Caco-2 (cell line): Measurements from ENCODE around the gene UBR3. TPM values are rescaled to one million over a fixed set of nuclear protein-coding genes. Genes with fewer than 3 reads are reported as not detected.
"Not testable (repeated sequence)": the region's sequence is repeated elsewhere in the genome, so short reads cannot be mapped to it uniquely, and the experiment has no call there.

Experiments used
- BruUV-seq: library from RNA; stranded (reverse); fragments of 400-500 nt; replicated peaks from 2 replicates; lab custom pipeline; 2021; lab: Mats Ljungman, UMichigan
- CTCF ChIA-PET: fragments of 300-600 bp; sonication (Branson Sonifier 250); formaldehyde crosslinking; loops from one replicate; lab custom pipeline; 2022; ENCODE audit warnings: antibody characterized with exemption; lab: Charles Lee
- POLR2A ChIA-PET: fragments of 300-600 bp; sonication (Branson Sonifier 250); formaldehyde crosslinking; loops from one replicate; lab custom pipeline; 2022; ENCODE audit warnings: antibody characterized with exemption; lab: Charles Lee
- DNase-seq, 2 experiments: peaks; one replicate each; pipeline versions ENCODE4 v3.0.0 to v3.0.0-alpha.2; 2020 to 2022
- H3K27me3 ChIP-seq: replicated peaks from 2 replicates; pipeline ENCODE4 v1.6.0; 2011; ENCODE audit warnings: low read length; ENCODE audit not compliant: control insufficient read depth, insufficient read depth
- H3K36me3 ChIP-seq: 2 replicates; pipeline ENCODE4 v1.5.1; 2011; ENCODE audit warnings: low read length; ENCODE audit not compliant: control insufficient read depth, insufficient read depth
- H3K4me1 ChIP-seq: fragments of 250-450 bp; sonication (Bioruptor Pico); 2 replicates; pipeline ENCODE4 v1.5.1; 2020; ENCODE audit warnings: mild to moderate bottlenecking
- H3K4me3 ChIP-seq: 2 replicates; pipeline ENCODE4 v1.5.1; 2011; ENCODE audit warnings: low read depth, mild to moderate bottlenecking, control low read depth, low read length
- H3K9me3 ChIP-seq: fragments of 250-450 bp; sonication (Bioruptor Pico); 2 replicates; pipeline ENCODE4 v1.5.1; 2020; ENCODE audit warnings: mild to moderate bottlenecking, moderate library complexity
- H3K27ac Mint-ChIP-seq: one replicate; pipeline ENCODE4 v1.8.0; 2022; ENCODE audit warnings: mixed read lengths; ENCODE audit not compliant: unreplicated experiment
- H3K27me3 Mint-ChIP-seq: one replicate; pipeline ENCODE4 v1.8.0; 2022; ENCODE audit warnings: mixed read lengths; ENCODE audit not compliant: insufficient read depth, unreplicated experiment
- H3K36me3 Mint-ChIP-seq: one replicate; pipeline ENCODE4 v1.8.0; 2022; ENCODE audit warnings: mild to moderate bottlenecking, mixed read lengths; ENCODE audit not compliant: insufficient read depth, unreplicated experiment
- H3K4me1 Mint-ChIP-seq: one replicate; pipeline ENCODE4 v1.8.0; 2022; ENCODE audit warnings: low read depth, mixed read lengths; ENCODE audit not compliant: unreplicated experiment
- H3K4me3 Mint-ChIP-seq: one replicate; pipeline ENCODE4 v1.8.0; 2022; ENCODE audit warnings: mild to moderate bottlenecking, moderate library complexity, mixed read lengths; ENCODE audit not compliant: unreplicated experiment
- H3K9me3 Mint-ChIP-seq: one replicate; pipeline ENCODE4 v1.8.0; 2022; ENCODE audit warnings: mixed read lengths; ENCODE audit not compliant: unreplicated experiment
- intact Hi-C: fragments of 100-400 bp; cut with micrococcal nuclease; formaldehyde crosslinking; loops from one replicate; pipeline ENCODE4 v1.10.0; 2022; ENCODE audit not compliant: unreplicated experiment
- total RNA-seq: library from RNA; stranded (reverse); gene quantifications from 2 replicates; pipeline ENCODE4 v1.2.3, GENCODE V29; 2022
- TF ChIP-seq, protein P1 (sequence below), 2 experiments: fragments of 200-600 bp in 1 of 2; IDR thresholded peaks; 1 replicate in 1 of 2; 2 replicates in 1 of 2; pipeline versions ENCODE4 v1.5.1 to v1.8.0; 2011 to 2022; ENCODE audit warnings: antibody characterized with exemption in 1 of 2, control low read depth in 1 of 2, inconsistent platforms in 1 of 2, low read depth in 1 of 2, low read length in 1 of 2, mild to moderate bottlenecking in 1 of 2, moderate library complexity in 1 of 2; ENCODE audit not compliant: insufficient read depth in 1 of 2, severe bottlenecking in 1 of 2, unreplicated experiment in 1 of 2

Gene UBR3
- total RNA-seq, 1 experiment from 2014 or later, result 35.7 TPM

- no peak overlapping the region for H3K4me3 Mint-ChIP-seq
- no peaks in the 10 kb centered on the region for H3K27me3 Mint-ChIP-seq
- no peak for DNase-seq
- intact Hi-C loops, result no loop called here
- H3K4me1 ChIP-seq, result no peaks in the 10 kb centered on the region
- no peak overlapping the region for H3K27ac Mint-ChIP-seq
- no peaks in the 10 kb centered on the region for H3K27me3 ChIP-seq
- no TSS peak for BruUV-seq
- no peaks in the 10 kb centered on the region for H3K36me3 Mint-ChIP-seq
- ChIA-PET CTCF (no interaction called here), POLR2A (no interaction called here)
- TF ChIP-seq, protein P1, sequence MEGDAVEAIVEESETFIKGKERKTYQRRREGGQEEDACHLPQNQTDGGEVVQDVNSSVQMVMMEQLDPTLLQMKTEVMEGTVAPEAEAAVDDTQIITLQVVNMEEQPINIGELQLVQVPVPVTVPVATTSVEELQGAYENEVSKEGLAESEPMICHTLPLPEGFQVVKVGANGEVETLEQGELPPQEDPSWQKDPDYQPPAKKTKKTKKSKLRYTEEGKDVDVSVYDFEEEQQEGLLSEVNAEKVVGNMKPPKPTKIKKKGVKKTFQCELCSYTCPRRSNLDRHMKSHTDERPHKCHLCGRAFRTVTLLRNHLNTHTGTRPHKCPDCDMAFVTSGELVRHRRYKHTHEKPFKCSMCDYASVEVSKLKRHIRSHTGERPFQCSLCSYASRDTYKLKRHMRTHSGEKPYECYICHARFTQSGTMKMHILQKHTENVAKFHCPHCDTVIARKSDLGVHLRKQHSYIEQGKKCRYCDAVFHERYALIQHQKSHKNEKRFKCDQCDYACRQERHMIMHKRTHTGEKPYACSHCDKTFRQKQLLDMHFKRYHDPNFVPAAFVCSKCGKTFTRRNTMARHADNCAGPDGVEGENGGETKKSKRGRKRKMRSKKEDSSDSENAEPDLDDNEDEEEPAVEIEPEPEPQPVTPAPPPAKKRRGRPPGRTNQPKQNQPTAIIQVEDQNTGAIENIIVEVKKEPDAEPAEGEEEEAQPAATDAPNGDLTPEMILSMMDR (IDR thresholded peaks at IDR 0.05; ENCODE audit: insufficient read depth in 1 of 2, low read depth in 1 of 2, low read length in 1 of 2, severe bottlenecking in 1 of 2, unreplicated experiment in 1 of 2), result no peak
- no peak overlapping the region for H3K4me3 ChIP-seq
- no peaks in the 10 kb centered on the region for H3K36me3 ChIP-seq
- no peaks in the 10 kb centered on the region for H3K9me3 Mint-ChIP-seq
- H3K4me1 Mint-ChIP-seq, result no peaks in the 10 kb centered on the region
- H3K9me3 ChIP-seq, result no peaks in the 10 kb centered on the region
Measured at GRCh38 chr2:169860149-169860548, 32.9 kb downstream of the UBR3 start.

GRCh38 chr2:169862816-169863215 is 35.6 kb downstream of the UBR3 start:
- Mint-ChIP-seq H3K4me3 (no peak overlapping the region), H3K27ac (no peak overlapping the region)
- intact Hi-C loops, result no loop called here

DNA sequence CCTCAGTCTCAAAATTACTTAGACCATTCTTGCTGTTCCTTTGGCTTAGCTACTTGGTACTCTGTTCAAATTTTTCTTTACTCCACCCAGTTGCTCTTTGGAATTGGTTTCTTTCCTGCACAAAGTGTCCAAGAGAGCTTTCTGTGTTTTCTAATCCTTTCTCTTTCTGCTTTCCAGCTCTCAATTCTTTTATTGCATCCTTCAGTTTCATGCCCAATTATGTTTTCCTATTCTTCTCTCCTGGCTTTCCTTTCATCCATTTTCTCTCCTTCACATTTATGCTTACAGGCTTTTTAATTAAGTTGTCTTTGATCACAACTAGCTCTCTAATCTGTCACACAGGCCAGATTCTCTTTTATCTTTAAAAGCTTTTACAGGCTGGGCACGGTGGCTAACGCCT is 38.2 kb downstream of the UBR3 start:
- no peaks in the 10 kb centered on the region for H3K27me3 Mint-ChIP-seq

More at GRCh38 chr2:169862816-169863215, 35.6 kb downstream of the UBR3 start:
- ChIA-PET CTCF (no interaction called here), POLR2A (no interaction called here)
- Histone ChIP-seq H3K9me3 (no peaks in the 10 kb centered on the region), H3K4me3 (no peak overlapping the region), H3K27me3 (no peaks in the 10 kb centered on the region), H3K36me3 (no peaks in the 10 kb centered on the region), H3K4me1 (no peaks in the 10 kb centered on the region)
- no peaks in the 10 kb centered on the region for H3K9me3 Mint-ChIP-seq
- no peaks in the 10 kb centered on the region for H3K27me3 Mint-ChIP-seq
- DNase-seq, result no peak
- no peaks in the 10 kb centered on the region for H3K36me3 Mint-ChIP-seq
- TF ChIP-seq, protein P1 (IDR thresholded peaks at IDR 0.05; ENCODE audit: insufficient read depth in 1 of 2, low read depth in 1 of 2, low read length in 1 of 2, severe bottlenecking in 1 of 2, unreplicated experiment in 1 of 2), result no peak
- peaks cover 6% of the 10 kb centered on the region for H3K4me1 Mint-ChIP-seq
- BruUV-seq, result no TSS peak

GRCh38 chr2:169866230-169866629 is 39.0 kb downstream of the UBR3 start:
- CTCF ChIA-PET, DNase-seq, intact Hi-C loops, H3K4me3 ChIP-seq, H3K27ac Mint-ChIP-seq, BruUV-seq, H3K9me3 Mint-ChIP-seq, H3K27me3 Mint-ChIP-seq, H3K4me3 Mint-ChIP-seq, H3K27me3 ChIP-seq, H3K36me3 Mint-ChIP-seq, H3K9me3 ChIP-seq, H3K36me3 ChIP-seq, H3K4me1 Mint-ChIP-seq, H3K4me1 ChIP-seq: not testable (repeated sequence)
- POLR2A ChIA-PET, result interaction anchor here (0.7 kb wide), 1 partner anchor 223 kb away, joined by 4 read pairs; no protein-coding TSS in a partner anchor

More for the DNA sequence above, 38.2 kb downstream of the UBR3 start:
- ChIA-PET CTCF (interaction anchor here (0.6 kb wide), 1 partner anchor 449 kb away, joined by 3 read pairs; no protein-coding TSS in a partner anchor), POLR2A (interaction anchor here (0.7 kb wide), 1 partner anchor 224 kb away, joined by 4 read pairs; no protein-coding TSS in a partner anchor)
- no peaks in the 10 kb centered on the region for H3K4me1 ChIP-seq
- no peaks in the 10 kb centered on the region for H3K9me3 Mint-ChIP-seq
- H3K4me3 ChIP-seq, result no peak overlapping the region
- DNase-seq, result no peak
- H3K4me1 Mint-ChIP-seq, result peaks cover 6% of the 10 kb centered on the region
- H3K36me3 ChIP-seq, result no peaks in the 10 kb centered on the region
- TF ChIP-seq, protein P1 (IDR thresholded peaks at IDR 0.05; ENCODE audit: insufficient read depth in 1 of 2, low read depth in 1 of 2, low read length in 1 of 2, severe bottlenecking in 1 of 2, unreplicated experiment in 1 of 2), result no peak
- H3K36me3 Mint-ChIP-seq, result no peaks in the 10 kb centered on the region
- no peaks in the 10 kb centered on the region for H3K9me3 ChIP-seq
- no peaks in the 10 kb centered on the region for H3K27me3 ChIP-seq
- H3K27ac Mint-ChIP-seq, result no peak overlapping the region
- no peak overlapping the region for H3K4me3 Mint-ChIP-seq
- intact Hi-C loops, result no loop called here
- BruUV-seq, result no TSS peak
